GM23338 (cell line): Measurements from ENCODE around the gene IGDCC3.

ENCODE experiments used
- CREB1 ChIP-seq: fragments of 250-450 bp; sonication (Bioruptor Pico); IDR thresholded peaks from 2 replicates; pipeline ENCODE4 v1.5.0; 2020; ENCODE audit warnings: low read depth, mild to moderate bottlenecking, moderate library complexity
- EZH2 ChIP-seq: fragments of 200-600 bp; sonication (generic); IDR thresholded peaks from one replicate; pipeline ENCODE4 v1.8.0; 2017; ENCODE audit warnings: antibody characterized with exemption, mild to moderate bottlenecking, low read depth; ENCODE audit not compliant: unreplicated experiment
- EZH2phosphoT487 ChIP-seq: fragments of 200-600 bp; sonication (generic); IDR thresholded peaks from one replicate; pipeline ENCODE4 v1.8.1; 2018; ENCODE audit warnings: antibody characterized with exemption; ENCODE audit not compliant: unreplicated experiment
- JUNB ChIP-seq: IDR thresholded peaks from one replicate; pipeline ENCODE4 v1.6.1; 2016; ENCODE audit warnings: antibody characterized with exemption; ENCODE audit not compliant: unreplicated experiment
- POLR2AphosphoS5 ChIP-seq: IDR thresholded peaks from 2 replicates; pipeline ENCODE4 v1.6.1; 2016; ENCODE audit warnings: antibody characterized with exemption, low read depth
- REST ChIP-seq: IDR thresholded peaks from one replicate; pipeline ENCODE4 v1.6.1; 2018; ENCODE audit warnings: antibody characterized with exemption; ENCODE audit not compliant: unreplicated experiment
- STAT1 ChIP-seq: IDR thresholded peaks from one replicate; pipeline ENCODE4 v1.6.1; 2016; ENCODE audit warnings: antibody characterized with exemption; ENCODE audit not compliant: unreplicated experiment
- ZNF331 ChIP-seq: fragments of 250-450 bp; sonication (Bioruptor Pico); IDR thresholded peaks from 2 replicates; pipeline ENCODE4 v1.5.0; 2020; ENCODE audit warnings: low read depth, mild to moderate bottlenecking, moderate library complexity
- TF ChIP-seq, protein P1 (sequence below), 2 experiments: fragments of 200-600 bp in 1 of 2; sonication (generic) in 1 of 2; conservative IDR thresholded peaks; 2 replicates each; pipeline versions ENCODE4 v1.5.1 to v1.6.1; 2016 to 2017; ENCODE audit warnings: antibody characterized with exemption in 2 of 2, low read depth in 2 of 2, mild to moderate bottlenecking in 2 of 2, moderate library complexity in 1 of 2

GRCh38 chr15:65339416-65339815 is 38.4 kb downstream of the IGDCC3 start:
- TF ChIP-seq, protein P1, sequence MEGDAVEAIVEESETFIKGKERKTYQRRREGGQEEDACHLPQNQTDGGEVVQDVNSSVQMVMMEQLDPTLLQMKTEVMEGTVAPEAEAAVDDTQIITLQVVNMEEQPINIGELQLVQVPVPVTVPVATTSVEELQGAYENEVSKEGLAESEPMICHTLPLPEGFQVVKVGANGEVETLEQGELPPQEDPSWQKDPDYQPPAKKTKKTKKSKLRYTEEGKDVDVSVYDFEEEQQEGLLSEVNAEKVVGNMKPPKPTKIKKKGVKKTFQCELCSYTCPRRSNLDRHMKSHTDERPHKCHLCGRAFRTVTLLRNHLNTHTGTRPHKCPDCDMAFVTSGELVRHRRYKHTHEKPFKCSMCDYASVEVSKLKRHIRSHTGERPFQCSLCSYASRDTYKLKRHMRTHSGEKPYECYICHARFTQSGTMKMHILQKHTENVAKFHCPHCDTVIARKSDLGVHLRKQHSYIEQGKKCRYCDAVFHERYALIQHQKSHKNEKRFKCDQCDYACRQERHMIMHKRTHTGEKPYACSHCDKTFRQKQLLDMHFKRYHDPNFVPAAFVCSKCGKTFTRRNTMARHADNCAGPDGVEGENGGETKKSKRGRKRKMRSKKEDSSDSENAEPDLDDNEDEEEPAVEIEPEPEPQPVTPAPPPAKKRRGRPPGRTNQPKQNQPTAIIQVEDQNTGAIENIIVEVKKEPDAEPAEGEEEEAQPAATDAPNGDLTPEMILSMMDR (conservative IDR thresholded peaks at IDR 0.05; ENCODE audit: low read depth in 2 of 2), result no peak
- TF ChIP-seq EZH2 (no peak), STAT1 (no peak), ZNF331 (CRISPR knock-in tag) (no peak), EZH2phosphoT487 (no peak), CREB1 (CRISPR knock-in tag) (no peak), POLR2AphosphoS5 (no peak), REST (no peak), JUNB (no peak)
